Astrocyte (in vitro differentiated cells and primary cell): ENCODE data around the gene THADA. TPM values are rescaled to one million over a fixed set of nuclear protein-coding genes. Genes with fewer than 3 reads are reported as not detected.

Experiments
- total RNA-seq: library from RNA; stranded (reverse); gene quantifications from 2 replicates; pipeline ENCODE4 v1.2.1, GENCODE V29; 2021

THADA gene
- total RNA-seq, 1 donor from 2014 or later = 16.2 TPM

Other genes with a start within 250 kb of the THADA start
- 0.84 and 1.1 TPM in 2 replicates for gene PLEKHH2, start 41.2 kb upstream of the THADA start, total RNA-seq
- not detected in 2 replicates for gene C1GALT1C1L, start 80.4 kb upstream of the THADA start, total RNA-seq
- gene DYNC2LI1, start 178.0 kb upstream of the THADA start, total RNA-seq = 15.3 and 15.7 TPM in 2 replicates
- not detected in 2 replicates for gene ABCG5, start 242.8 kb upstream of the THADA start, total RNA-seq
- gene ABCG8, start 242.9 kb upstream of the THADA start, total RNA-seq = not detected in 2 replicates